HEK293 (cell line): ENCODE data around the gene CRYGN.

Experiments used
- CTCF ChIA-PET: fragments of 350-600 bp; formaldehyde crosslinking; extraction: SDS; loops from one replicate; lab custom pipeline; 2021; ENCODE audit warnings: antibody characterized with exemption; lab: Yijun Ruan, JAX
- POLR2A ChIA-PET: fragments of 300-600 bp; formaldehyde crosslinking; extraction: SDS; loops from one replicate; lab custom pipeline; 2020; ENCODE audit warnings: antibody characterized with exemption, inconsistent platforms; lab: Yijun Ruan, JAX
- H3K27ac ChIP-seq: fragments of 200-500 bp; sonication (Bioruptor generic); 2 replicates; pipeline ENCODE4 v1.5.1; 2014; ENCODE audit warnings: low read depth, low read length, control low read depth, inconsistent platforms; ENCODE audit errors: extremely low read depth
- H3K36me3 ChIP-seq, 2 experiments: fragments of 200-500 bp in 1 of 2; sonication (Bioruptor generic) in 1 of 2; 1 replicate in 1 of 2; 2 replicates in 1 of 2; pipeline ENCODE4 v1.5.1; 2014 to 2017; ENCODE audit warnings: inconsistent platforms in 2 of 2, low read length in 2 of 2; ENCODE audit not compliant: control insufficient read depth in 2 of 2, insufficient read depth in 1 of 2
- H3K4me1 ChIP-seq: fragments of 200-500 bp; sonication (Bioruptor generic); 2 replicates; pipeline ENCODE4 v1.5.1; 2014; ENCODE audit warnings: mild to moderate bottlenecking, low read length, inconsistent platforms; ENCODE audit not compliant: control insufficient read depth, insufficient read depth
- H3K4me3 ChIP-seq: 2 replicates; pipeline ENCODE4 v1.5.1; 2011; ENCODE audit warnings: low read depth, mild to moderate bottlenecking, control low read depth, low read length, moderate library complexity
- H3K9me3 ChIP-seq: fragments of 200-500 bp; sonication (Bioruptor generic); 2 replicates; pipeline ENCODE4 v1.5.1; 2014; ENCODE audit warnings: low read depth, low read length, inconsistent platforms; ENCODE audit not compliant: control insufficient read depth, insufficient read depth
- KLF1 ChIP-seq: fragments of 450-650 bp; formaldehyde crosslinking; IDR thresholded peaks from 2 replicates; pipeline ENCODE4 v1.5.1; 2016; ENCODE audit warnings: missing biosample characterization, missing genetic modification characterization
- MEIS1 ChIP-seq: sonication (generic); formaldehyde crosslinking; IDR thresholded peaks from 2 replicates; pipeline ENCODE4 v1.8.1; 2022; ENCODE audit warnings: missing genetic modification reagents, mild to moderate bottlenecking, borderline replicate concordance
- SCRT1 ChIP-seq: fragments of 450-650 bp; formaldehyde crosslinking; IDR thresholded peaks from 2 replicates; pipeline ENCODE4 v1.5.1; 2016; ENCODE audit warnings: missing biosample characterization, missing genetic modification characterization, borderline replicate concordance
- SP7 ChIP-seq: fragments of 450-650 bp; formaldehyde crosslinking; IDR thresholded peaks from 2 replicates; pipeline ENCODE4 v1.5.1; 2016; ENCODE audit warnings: missing biosample characterization, missing genetic modification characterization
- WT1 ChIP-seq: fragments of 450-650 bp; formaldehyde crosslinking; IDR thresholded peaks from 2 replicates; pipeline ENCODE4 v1.5.1; 2016; ENCODE audit warnings: missing biosample characterization, missing genetic modification characterization
- ZBTB20 ChIP-seq: fragments of 450-650 bp; formaldehyde crosslinking; IDR thresholded peaks from 2 replicates; pipeline ENCODE4 v1.5.1; 2016; ENCODE audit warnings: missing biosample characterization, missing genetic modification characterization
- ZBTB21 ChIP-seq: fragments of 450-650 bp; formaldehyde crosslinking; IDR thresholded peaks from 2 replicates; pipeline ENCODE4 v1.5.1; 2017; ENCODE audit warnings: missing biosample characterization, missing genetic modification characterization
- ZNF169 ChIP-seq: fragments of 450-650 bp; formaldehyde crosslinking; IDR thresholded peaks from 2 replicates; pipeline ENCODE4 v1.5.1; 2016; ENCODE audit warnings: missing biosample characterization, missing genetic modification characterization
- ZNF274 ChIP-seq, 2 experiments: fragments of 200-500 bp in 1 of 2; fragments of 450-650 bp in 1 of 2; sonication (Bioruptor generic) in 1 of 2; formaldehyde crosslinking in 1 of 2; IDR thresholded peaks; 2 replicates each; pipeline versions ENCODE4 v1.5.1 to v1.6.1; 2014 to 2016; ENCODE audit warnings: borderline replicate concordance in 1 of 2, inconsistent platforms in 1 of 2, low read length in 1 of 2, missing biosample characterization in 1 of 2, missing genetic modification characterization in 1 of 2
- ZNF311 ChIP-seq: fragments of 450-650 bp; formaldehyde crosslinking; IDR thresholded peaks from 2 replicates; pipeline ENCODE4 v1.5.1; 2017; ENCODE audit warnings: missing biosample characterization, missing genetic modification characterization, borderline replicate concordance
- ZNF426 ChIP-seq: fragments of 450-650 bp; formaldehyde crosslinking; IDR thresholded peaks from 2 replicates; pipeline ENCODE4 v1.5.1; 2017; ENCODE audit warnings: missing biosample characterization, missing genetic modification characterization, mild to moderate bottlenecking, inconsistent platforms, moderate library complexity
- ZNF518A ChIP-seq: fragments of 450-650 bp; formaldehyde crosslinking; conservative IDR thresholded peaks from 2 replicates; pipeline ENCODE4 v1.5.1; 2016; ENCODE audit warnings: low read depth, missing biosample characterization, missing genetic modification characterization
- ZNF521 ChIP-seq: fragments of 450-650 bp; formaldehyde crosslinking; IDR thresholded peaks from 2 replicates; pipeline ENCODE4 v1.5.1; 2017; ENCODE audit warnings: missing biosample characterization, mild to moderate bottlenecking, missing genetic modification characterization
- ZNF626 ChIP-seq: fragments of 450-650 bp; sonication (Bioruptor Pico); formaldehyde crosslinking; IDR thresholded peaks from 2 replicates; pipeline ENCODE4 v1.5.1; 2018; ENCODE audit warnings: missing biosample characterization, missing genetic modification characterization, inconsistent platforms
- ZNF664 ChIP-seq: fragments of 450-650 bp; formaldehyde crosslinking; IDR thresholded peaks from 2 replicates; pipeline ENCODE4 v1.5.1; 2016; ENCODE audit warnings: missing biosample characterization, missing genetic modification characterization
- ZNF776 ChIP-seq: fragments of 450-650 bp; formaldehyde crosslinking; IDR thresholded peaks from 2 replicates; pipeline ENCODE4 v1.5.0; 2017; ENCODE audit warnings: missing biosample characterization, missing genetic modification characterization, borderline replicate concordance
- ZNF792 ChIP-seq: fragments of 450-650 bp; formaldehyde crosslinking; IDR thresholded peaks from 2 replicates; pipeline ENCODE4 v1.5.1; 2016; ENCODE audit warnings: missing biosample characterization, missing genetic modification characterization
- ZSCAN23 ChIP-seq: fragments of 450-650 bp; formaldehyde crosslinking; IDR thresholded peaks from 2 replicates; pipeline ENCODE4 v1.5.1; 2016; ENCODE audit warnings: missing biosample characterization, missing genetic modification characterization
- ZSCAN30 ChIP-seq: fragments of 450-650 bp; IDR thresholded peaks from 2 replicates; pipeline ENCODE4 v1.5.1; 2018; ENCODE audit warnings: missing biosample characterization, mild to moderate bottlenecking, missing genetic modification characterization, moderate library complexity
- TF ChIP-seq, protein P1 (sequence below): fragments of 450-650 bp; formaldehyde crosslinking; IDR thresholded peaks from 2 replicates; pipeline ENCODE4 v1.5.1; 2017; ENCODE audit warnings: missing biosample characterization, missing genetic modification characterization

CRYGN gene

GRCh38 chr7:151429560-151430331 is 10.2 kb downstream of the CRYGN start (continued):
- TF ChIP-seq ZBTB20 (tag by site-specific recombination) (peak; percentile 87), ZNF626 (no peak), ZNF169 (tag by site-specific recombination) (no peak), WT1 (peak; percentile 91), MEIS1 (CRISPR knock-in tag) (no peak), ZSCAN30 (tag by site-specific recombination) (no peak), ZNF426 (no peak), ZNF274 (IDR thresholded peaks at IDR 0.05; ENCODE audit: low read length) (no peak), ZNF274 (tag by site-specific recombination; IDR thresholded peaks at IDR 0.05; ENCODE audit: borderline replicate concordance) (no peak), ZNF518A (no peak), ZNF521 (tag by site-specific recombination) (no peak), ZNF311 (tag by site-specific recombination) (no peak), KLF1 (tag by site-specific recombination) (peak; percentile 69; the same call in 1 of the 2 replicates), ZSCAN23 (no peak), ZNF776 (tag by site-specific recombination) (no peak), ZBTB21 (tag by site-specific recombination) (no peak), SP7 (tag by site-specific recombination) (peak; percentile 41), ZNF664 (peak; percentile 34; the same call in 1 of the 2 replicates)
- TF ChIP-seq, protein P1, sequence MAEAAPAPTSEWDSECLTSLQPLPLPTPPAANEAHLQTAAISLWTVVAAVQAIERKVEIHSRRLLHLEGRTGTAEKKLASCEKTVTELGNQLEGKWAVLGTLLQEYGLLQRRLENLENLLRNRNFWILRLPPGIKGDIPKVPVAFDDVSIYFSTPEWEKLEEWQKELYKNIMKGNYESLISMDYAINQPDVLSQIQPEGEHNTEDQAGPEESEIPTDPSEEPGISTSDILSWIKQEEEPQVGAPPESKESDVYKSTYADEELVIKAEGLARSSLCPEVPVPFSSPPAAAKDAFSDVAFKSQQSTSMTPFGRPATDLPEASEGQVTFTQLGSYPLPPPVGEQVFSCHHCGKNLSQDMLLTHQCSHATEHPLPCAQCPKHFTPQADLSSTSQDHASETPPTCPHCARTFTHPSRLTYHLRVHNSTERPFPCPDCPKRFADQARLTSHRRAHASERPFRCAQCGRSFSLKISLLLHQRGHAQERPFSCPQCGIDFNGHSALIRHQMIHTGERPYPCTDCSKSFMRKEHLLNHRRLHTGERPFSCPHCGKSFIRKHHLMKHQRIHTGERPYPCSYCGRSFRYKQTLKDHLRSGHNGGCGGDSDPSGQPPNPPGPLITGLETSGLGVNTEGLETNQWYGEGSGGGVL (tag by site-specific recombination) = no peak

- no peak for TF ChIP-seq SCRT1 (tag by site-specific recombination)
- TF ChIP-seq SP7 (tag by site-specific recombination) = 0 out of 2 replicates have a peak, but pooled peaks have one; percentile 42
- TF ChIP-seq ZNF792 (tag by site-specific recombination) = peak; percentile 77; the same call in 1 of the 2 replicates
- Histone ChIP-seq H3K4me3 (no peak overlapping the region), H3K9me3 (no peaks in the 10 kb centered on the region), H3K36me3 (no peaks in the 10 kb centered on the region), H3K27ac (no peak overlapping the region; the same call in 1 of the 2 replicates), H3K4me1 (peaks cover 24% of the 10 kb centered on the region)
- ChIA-PET POLR2A (no interaction called here), CTCF (interaction anchor here (0.7 kb wide), 1 partner anchor 333 kb away, joined by 3 read pairs; no protein-coding TSS in a partner anchor)
Observed at GRCh38 chr7:151429237-151429559, 10.7 kb downstream of the CRYGN start.
